Upper lobe of left lung (tissue), 4 donors: Measurements from ENCODE around the gene CD59.

ENCODE experiments used
- CTCF ChIP-seq, 6 experiments: fragments of 450-650 bp in 4 of 6; fragments of 200-600 bp in 2 of 6; sonication (generic) in 2 of 6; IDR thresholded peaks; one replicate each; pipeline ENCODE4 v1.5.1; 2016 to 2019; ENCODE audit warnings: antibody characterized with exemption in 6 of 6
- EP300 ChIP-seq, 4 donors: sonication (generic); formaldehyde crosslinking; IDR thresholded peaks; one replicate each; pipeline ENCODE4 v1.5.1; 2017; ENCODE audit warnings: antibody characterized with exemption in 4 of 4, control low read depth in 2 of 4
- POLR2A ChIP-seq, 4 donors: fragments of 450-650 bp; IDR thresholded peaks; one replicate each; pipeline ENCODE4 v1.5.1; 2016 to 2017; ENCODE audit warnings: antibody characterized with exemption in 4 of 4, mild to moderate bottlenecking in 2 of 4
- POLR2AphosphoS5 ChIP-seq, 2 donors: sonication (generic); formaldehyde crosslinking; IDR thresholded peaks; one replicate each; pipeline ENCODE4 v1.5.1; 2017; ENCODE audit warnings: antibody characterized with exemption in 2 of 2

GRCh38 chr11:33698921-33699320 is 37.3 kb downstream of the CD59 start:
- TF ChIP-seq CTCF (IDR thresholded peaks at IDR 0.05) (no peak), EP300 (IDR thresholded peaks at IDR 0.05) (no peak), POLR2A (IDR thresholded peaks at IDR 0.05) (no peak), POLR2AphosphoS5 (IDR thresholded peaks at IDR 0.05) (no peak)
